Spleen (tissue), 11 donors: ENCODE measurements around the gene PTPDC1. TPM values are rescaled to one million over a fixed set of nuclear protein-coding genes. Genes with fewer than 3 reads are reported as not detected.
A peak's percentile ranks its signal among the peaks of the same experiment; 100 is the strongest.

ENCODE experiments used
- DNase-seq: peaks from one replicate; pipeline ENCODE4 v3.0.0-alpha.2; 2020
- H3K27ac ChIP-seq, 8 donors: fragments of 200-600 bp; sonication (generic) in 7 of 8; 1 replicate in 4 of 8; 2 replicates in 4 of 8; pipeline versions ENCODE4 v1.5.0 to v1.8.0; 2016 to 2021; ENCODE audit warnings: inconsistent platforms in 4 of 8, mild to moderate bottlenecking in 4 of 8, moderate library complexity in 1 of 8
- H3K27me3 ChIP-seq, 7 donors: fragments of 200-600 bp; sonication (generic) in 6 of 7; replicated peaks in 1 of 7; 1 replicate in 4 of 7; 2 replicates in 3 of 7; pipeline versions ENCODE4 v1.5.0 to v1.8.0; 2016 to 2021; ENCODE audit warnings: inconsistent platforms in 3 of 7, mild to moderate bottlenecking in 1 of 7
- H3K36me3 ChIP-seq, 6 donors: fragments of 200-600 bp; sonication (generic) in 5 of 6; 1 replicate in 4 of 6; 2 replicates in 2 of 6; pipeline versions ENCODE4 v1.5.0 to v1.8.0; 2016 to 2021; ENCODE audit warnings: inconsistent platforms in 2 of 6
- H3K4me1 ChIP-seq, 6 donors: fragments of 200-600 bp; sonication (generic) in 5 of 6; 1 replicate in 3 of 6; 2 replicates in 3 of 6; pipeline versions ENCODE4 v1.5.0 to v1.8.0; 2016 to 2021; ENCODE audit warnings: inconsistent platforms in 3 of 6
- H3K4me3 ChIP-seq, 8 donors: fragments of 200-600 bp; sonication (generic) in 7 of 8; 1 replicate in 4 of 8; 2 replicates in 4 of 8; pipeline versions ENCODE4 v1.5.0 to v1.8.0; 2016 to 2021; ENCODE audit warnings: inconsistent platforms in 4 of 8, mild to moderate bottlenecking in 4 of 8, moderate library complexity in 2 of 8
- H3K9me3 ChIP-seq, 8 donors: fragments of 200-600 bp; sonication (generic) in 7 of 8; 1 replicate in 4 of 8; 2 replicates in 4 of 8; pipeline versions ENCODE4 v1.5.0 to v1.8.0; 2016 to 2021; ENCODE audit warnings: inconsistent platforms in 4 of 8
- CTCF ChIP-seq, 11 experiments: fragments of 200-600 bp in 7 of 11; fragments of 450-650 bp in 4 of 11; sonication (generic) in 4 of 11; IDR thresholded peaks in 8 of 11; conservative IDR thresholded peaks in 3 of 11; 1 replicate in 7 of 11; 2 replicates in 4 of 11; pipeline versions ENCODE4 v1.4.0 to v1.8.0; 2016 to 2021; ENCODE audit warnings: antibody characterized with exemption in 11 of 11, inconsistent platforms in 4 of 11, mild to moderate bottlenecking in 1 of 11
- POLR2A ChIP-seq, 3 donors: fragments of 450-650 bp; IDR thresholded peaks; one replicate each; pipeline ENCODE4 v1.5.1; 2017; ENCODE audit warnings: antibody characterized with exemption in 3 of 3, mild to moderate bottlenecking in 1 of 3
- POLR2AphosphoS5 ChIP-seq, 3 donors: sonication (generic); formaldehyde crosslinking; IDR thresholded peaks; one replicate each; pipeline ENCODE4 v1.5.1; 2017; ENCODE audit warnings: antibody characterized with exemption in 3 of 3
- WGBS, 5 donors: extraction: QIAGEN DNeasy Blood & Tissue Kit in 3 of 5; methylation state at CpG; one replicate each; pipeline versions ENCODE4 v1.1.5 to v1.1.7; 2013 to 2018; 5-methylcytosine and 5-hydroxymethylcytosine counted together
- intact Hi-C: fragments of 100-400 bp; cut with DNase I; formaldehyde crosslinking; loops from one replicate; pipeline ENCODE4 v1.15.0; 2023; ENCODE audit warnings: low total_unique reads
- polyA plus RNA-seq, 3 donors: library from polyadenylated mRNA; stranded (reverse); fragments of 200-250 nt; gene quantifications; one replicate each; pipeline ENCODE4 v1.2.1, GENCODE V29; 2013
- total RNA-seq, 7 donors: library from RNA; depleted of rRNA in 3 of 7; stranded (reverse); fragments of >200 nt in 3 of 7; fragmentation: NEBNext Ultra II Directional in 4 of 7; extraction: Animal tissue kit (Norgen Biotek cat#: 25700) in 4 of 7; gene quantifications; one replicate each; pipeline versions ENCODE4 v1.1.0 to v1.2.1, GENCODE V29; 2016 to 2021
- donor health status: healthy with polysubstance abuse.
- donor health status: DM: no; HTN: no; CAD: no; lungs with moderate emphysema.
- donor health status: DM: no; HTN: no; CAD: no.
- donor health status: Bipolar disorder and iron deficiency.
- donor health status: healthy.
- donor health status: DM: no; HTN: no; CAD: no.
- donor health status: DM: yes; HTN: yes; CAD: no.

Gene PTPDC1
- total and polyA plus RNA-seq, 10 donors = 1.9 to 10.5 (median 6.0) TPM

GRCh38 chr9:94156348-94157049 lies 72.2 kb downstream of the PTPDC1 start:
- Histone ChIP-seq H3K9me3 (no peaks in the 10 kb centered on the region), H3K4me1 (peaks cover 6 to 41% (median 29%) of the 10 kb centered on the region in 6 donors), H3K27me3 (no peaks in the 10 kb centered on the region), H3K4me3 (no peak overlapping the region), H3K27ac (peak overlapping the region in 4 of 8 donors; percentile 37 to 67 (median 52)), H3K36me3 (no peaks in the 10 kb centered on the region)
- DNase-seq = no peak
- WGBS, 5 donors = 72 to 79% (median 77%) methylated on average over 10 to 11 of the region's 11 CpGs
- intact Hi-C loops = no loop called here
- TF ChIP-seq POLR2A (IDR thresholded peaks at IDR 0.05) = no peak
- no peak for TF ChIP-seq CTCF (IDR thresholded peaks at IDR 0.05 in 8 of 11, conservative IDR thresholded peaks at IDR 0.05 in 3 of 11)
- no peak for TF ChIP-seq POLR2AphosphoS5 (IDR thresholded peaks at IDR 0.05)

GRCh38 chr9:94157050-94157801 lies 73.0 kb downstream of the PTPDC1 start:
- Histone ChIP-seq H3K9me3 (no peaks in the 10 kb centered on the region), H3K27me3 (no peaks in the 10 kb centered on the region), H3K4me1 (peaks cover 6 to 41% (median 28%) of the 10 kb centered on the region in 6 donors), H3K36me3 (no peaks in the 10 kb centered on the region), H3K4me3 (no peak overlapping the region), H3K27ac (peak overlapping the region in 4 of 8 donors; percentile 37 to 67 (median 52))
- no peak for DNase-seq
- WGBS, 5 donors = 27 to 32% (median 30%) methylated on average over 10 of the region's 10 CpGs
- intact Hi-C loops = no loop called here
- TF ChIP-seq POLR2AphosphoS5 (IDR thresholded peaks at IDR 0.05) = peak; percentile 35 to 65 (median 37)
- no peak for TF ChIP-seq POLR2A (IDR thresholded peaks at IDR 0.05)

Other genes starting within 250 kb of the PTPDC1 start
- not detected for gene BARX1, start 129.1 kb upstream of the PTPDC1 start, total RNA-seq
- gene BARX1, start 129.1 kb upstream of the PTPDC1 start, polyA plus RNA-seq = under 1 TPM in 2 of 3 donors, not detected in 1; 0.07 to 0.21 TPM
- gene ZNF169, start 174.8 kb downstream of the PTPDC1 start, total RNA-seq = 10 to 100 TPM; 13.6 to 58.1 (median 15.9) TPM
- gene ZNF169, start 174.8 kb downstream of the PTPDC1 start, polyA plus RNA-seq = 1 to 10 TPM; 2.3 to 4.0 (median 3.2) TPM
- not detected for gene NUTM2F, start 244.2 kb downstream of the PTPDC1 start, total RNA-seq
- gene NUTM2F, start 244.2 kb downstream of the PTPDC1 start, polyA plus RNA-seq = not detected